Measurements from ENCODE around the gene PDZD7.
A peak's percentile ranks its signal among the peaks of the same experiment; 100 is the strongest.

Gene PDZD7

GRCh38 chr10:101060036-101060950 is 29.4 kb upstream of the PDZD7 start:
- Histone ChIP-seq H3K9me3 (replicated peaks; ENCODE audit: low read length) (no peaks in the 10 kb centered on the region), H3K27me3 (ENCODE audit: control insufficient read depth, insufficient read depth, low read length) (no peaks in the 10 kb centered on the region), H3K4me3 (ENCODE audit: low read length) (peak overlapping the region; percentile 84), H3K36me3 (ENCODE audit: insufficient read depth, low read length) (no peaks in the 10 kb centered on the region), H3K4me1 (ENCODE audit: control insufficient read depth, insufficient read depth, low read length) (peaks cover 37% of the 10 kb centered on the region), H3K4me2 (ENCODE audit: low read length) (peak overlapping the region; percentile 85), H3K9ac (ENCODE audit: low read depth, low read length) (peak overlapping the region; percentile 97)

GRCh38 chr10:101056365-101057151 is 25.6 kb upstream of the PDZD7 start:
- Histone ChIP-seq H3K4me2 (ENCODE audit: low read length) (no peak overlapping the region), H3K4me3 (ENCODE audit: low read length) (no peak overlapping the region), H3K9ac (ENCODE audit: low read depth, low read length) (no peak overlapping the region), H3K9me3 (replicated peaks; ENCODE audit: low read length) (no peaks in the 10 kb centered on the region), H3K4me1 (ENCODE audit: control insufficient read depth, insufficient read depth, low read length) (peaks cover 35% of the 10 kb centered on the region), H3K36me3 (ENCODE audit: insufficient read depth, low read length) (no peaks in the 10 kb centered on the region), H3K27me3 (ENCODE audit: control insufficient read depth, insufficient read depth, low read length) (no peaks in the 10 kb centered on the region)

- H3K4me1 ChIP-seq (ENCODE audit: control insufficient read depth, insufficient read depth, low read length) = peaks cover 33% of the 10 kb centered on the region
- no peak overlapping the region for H3K4me2 ChIP-seq (ENCODE audit: low read length)
- no peaks in the 10 kb centered on the region for H3K9me3 ChIP-seq (replicated peaks; ENCODE audit: low read length)
- no peaks in the 10 kb centered on the region for H3K36me3 ChIP-seq (ENCODE audit: insufficient read depth, low read length)
- H3K27me3 ChIP-seq (ENCODE audit: control insufficient read depth, insufficient read depth, low read length) = no peaks in the 10 kb centered on the region
- H3K9ac ChIP-seq (ENCODE audit: low read depth, low read length) = no peak overlapping the region
- no peak overlapping the region for H3K4me3 ChIP-seq (ENCODE audit: low read length)
Measured at GRCh38 chr10:101055411-101055810, 24.5 kb upstream of the PDZD7 start.

- H3K4me2 ChIP-seq (ENCODE audit: low read length) = no peak overlapping the region
- no peaks in the 10 kb centered on the region for H3K9me3 ChIP-seq (replicated peaks; ENCODE audit: low read length)
- no peaks in the 10 kb centered on the region for H3K36me3 ChIP-seq (ENCODE audit: insufficient read depth, low read length)
- peaks cover 38% of the 10 kb centered on the region for H3K4me1 ChIP-seq (ENCODE audit: control insufficient read depth, insufficient read depth, low read length)
- peaks cover 3% of the 10 kb centered on the region for H3K27me3 ChIP-seq (ENCODE audit: control insufficient read depth, insufficient read depth, low read length)
- no peak overlapping the region for H3K4me3 ChIP-seq (ENCODE audit: low read length)
- no peak overlapping the region for H3K9ac ChIP-seq (ENCODE audit: low read depth, low read length)
Measured at GRCh38 chr10:101054876-101055275, 23.9 kb upstream of the PDZD7 start.

- H3K9ac ChIP-seq (ENCODE audit: low read depth, low read length) = no peak overlapping the region
- no peak overlapping the region for H3K4me3 ChIP-seq (ENCODE audit: low read length)
Measured at GRCh38 chr10:101054351-101054750, 23.4 kb upstream of the PDZD7 start.

GRCh38 chr10:101053516-101053915 is 22.6 kb upstream of the PDZD7 start:
- Histone ChIP-seq H3K27me3 (ENCODE audit: control insufficient read depth, insufficient read depth, low read length) (peaks cover 13% of the 10 kb centered on the region), H3K4me2 (ENCODE audit: low read length) (peak overlapping the region; percentile 23), H3K4me1 (ENCODE audit: control insufficient read depth, insufficient read depth, low read length) (peaks cover 31% of the 10 kb centered on the region), H3K36me3 (ENCODE audit: insufficient read depth, low read length) (no peaks in the 10 kb centered on the region), H3K9ac (ENCODE audit: low read depth, low read length) (no peak overlapping the region), H3K9me3 (replicated peaks; ENCODE audit: low read length) (no peaks in the 10 kb centered on the region), H3K4me3 (ENCODE audit: low read length) (no peak overlapping the region)

More at GRCh38 chr10:101054351-101054750, 23.4 kb upstream of the PDZD7 start:
- no peaks in the 10 kb centered on the region for H3K36me3 ChIP-seq (ENCODE audit: insufficient read depth, low read length)
- peaks cover 5% of the 10 kb centered on the region for H3K27me3 ChIP-seq (ENCODE audit: control insufficient read depth, insufficient read depth, low read length)
- no peaks in the 10 kb centered on the region for H3K9me3 ChIP-seq (replicated peaks; ENCODE audit: low read length)
- H3K4me1 ChIP-seq (ENCODE audit: control insufficient read depth, insufficient read depth, low read length) = peaks cover 33% of the 10 kb centered on the region
- no peak overlapping the region for H3K4me2 ChIP-seq (ENCODE audit: low read length)

GRCh38 chr10:101052285-101052684 is 21.4 kb upstream of the PDZD7 start:
- Histone ChIP-seq H3K27me3 (ENCODE audit: control insufficient read depth, insufficient read depth, low read length) (peaks cover 24% of the 10 kb centered on the region), H3K36me3 (ENCODE audit: insufficient read depth, low read length) (no peaks in the 10 kb centered on the region), H3K9me3 (replicated peaks; ENCODE audit: low read length) (no peaks in the 10 kb centered on the region), H3K4me3 (ENCODE audit: low read length) (no peak overlapping the region), H3K4me2 (ENCODE audit: low read length) (peak overlapping the region; percentile 57), H3K4me1 (ENCODE audit: control insufficient read depth, insufficient read depth, low read length) (peaks cover 31% of the 10 kb centered on the region), H3K9ac (ENCODE audit: low read depth, low read length) (peak overlapping the region; percentile 3)

GRCh38 chr10:101050208-101051069 is 19.5 kb upstream of the PDZD7 start:
- peaks cover 31% of the 10 kb centered on the region for H3K4me1 ChIP-seq (ENCODE audit: control insufficient read depth, insufficient read depth, low read length)

GRCh38 chr10:101047961-101048892 is 17.3 kb upstream of the PDZD7 start:
- Histone ChIP-seq H3K4me2 (ENCODE audit: low read length) (no peak overlapping the region), H3K4me1 (ENCODE audit: control insufficient read depth, insufficient read depth, low read length) (peaks cover 31% of the 10 kb centered on the region), H3K9me3 (replicated peaks; ENCODE audit: low read length) (no peaks in the 10 kb centered on the region), H3K27me3 (ENCODE audit: control insufficient read depth, insufficient read depth, low read length) (peaks cover 25% of the 10 kb centered on the region), H3K4me3 (ENCODE audit: low read length) (no peak overlapping the region), H3K36me3 (ENCODE audit: insufficient read depth, low read length) (no peaks in the 10 kb centered on the region), H3K9ac (ENCODE audit: low read depth, low read length) (no peak overlapping the region)

More at GRCh38 chr10:101050208-101051069, 19.5 kb upstream of the PDZD7 start:
- peak overlapping the region; percentile 59 for H3K4me3 ChIP-seq (ENCODE audit: low read length)
- no peaks in the 10 kb centered on the region for H3K36me3 ChIP-seq (ENCODE audit: insufficient read depth, low read length)
- H3K9me3 ChIP-seq (replicated peaks; ENCODE audit: low read length) = no peaks in the 10 kb centered on the region
- H3K27me3 ChIP-seq (ENCODE audit: control insufficient read depth, insufficient read depth, low read length) = peaks cover 25% of the 10 kb centered on the region
- H3K9ac ChIP-seq (ENCODE audit: low read depth, low read length) = no peak overlapping the region
- peak overlapping the region; percentile 81 for H3K4me2 ChIP-seq (ENCODE audit: low read length)

GRCh38 chr10:101047268-101047667 is 16.3 kb upstream of the PDZD7 start:
- Histone ChIP-seq H3K27me3 (ENCODE audit: control insufficient read depth, insufficient read depth, low read length) (peaks cover 25% of the 10 kb centered on the region), H3K4me3 (ENCODE audit: low read length) (no peak overlapping the region), H3K4me1 (ENCODE audit: control insufficient read depth, insufficient read depth, low read length) (peaks cover 26% of the 10 kb centered on the region), H3K36me3 (ENCODE audit: insufficient read depth, low read length) (no peaks in the 10 kb centered on the region), H3K4me2 (ENCODE audit: low read length) (no peak overlapping the region), H3K9ac (ENCODE audit: low read depth, low read length) (no peak overlapping the region), H3K9me3 (replicated peaks; ENCODE audit: low read length) (no peaks in the 10 kb centered on the region)
